GM23248 (cell line): ENCODE measurements around the gene SCAMP5. TPM values are rescaled to one million over a fixed set of nuclear protein-coding genes. Genes with fewer than 3 reads are reported as not detected.

Source experiments
- DNase-seq: peaks from one replicate; pipeline ENCODE4 v3.0.0-alpha.2; 2015
- H2AFZ ChIP-seq: fragments of 200-600 bp; sonication (generic); 2 replicates; pipeline ENCODE4 v1.6.1; 2016; ENCODE audit warnings: antibody characterized with exemption
- H3F3A ChIP-seq: fragments of 200-600 bp; sonication (generic); 2 replicates; pipeline ENCODE4 v1.6.1; 2016; ENCODE audit warnings: mild to moderate bottlenecking, antibody characterized with exemption, mixed run types; ENCODE audit not compliant: insufficient read depth
- H3K27ac ChIP-seq: fragments of 200-600 bp; sonication (generic); 2 replicates; pipeline ENCODE4 v1.5.1; 2016; ENCODE audit warnings: mild to moderate bottlenecking
- H3K27me3 ChIP-seq: fragments of 200-600 bp; sonication (generic); replicated peaks from 2 replicates; pipeline ENCODE4 v1.6.1; 2016; ENCODE audit warnings: mild to moderate bottlenecking; ENCODE audit not compliant: insufficient read depth
- H3K36me3 ChIP-seq: fragments of 200-600 bp; sonication (generic); 2 replicates; pipeline ENCODE4 v1.6.1; 2016; ENCODE audit warnings: low read depth, mild to moderate bottlenecking
- H3K4me1 ChIP-seq: fragments of 200-600 bp; sonication (generic); 2 replicates; pipeline ENCODE4 v1.6.1; 2016; ENCODE audit warnings: mild to moderate bottlenecking; ENCODE audit not compliant: insufficient read depth
- H3K4me2 ChIP-seq: fragments of 200-600 bp; sonication (generic); one replicate; pipeline ENCODE4 v1.6.1; 2016; ENCODE audit warnings: mild to moderate bottlenecking; ENCODE audit not compliant: unreplicated experiment
- H3K4me3 ChIP-seq: fragments of 200-600 bp; sonication (generic); 2 replicates; pipeline ENCODE4 v1.5.1; 2016; ENCODE audit warnings: mild to moderate bottlenecking
- H3K79me2 ChIP-seq: fragments of 200-600 bp; sonication (generic); 2 replicates; pipeline ENCODE4 v1.6.1; 2016; ENCODE audit warnings: mild to moderate bottlenecking; ENCODE audit not compliant: insufficient read depth
- H3K9ac ChIP-seq: fragments of 200-600 bp; sonication (generic); 2 replicates; pipeline ENCODE4 v1.6.1; 2016; ENCODE audit warnings: mild to moderate bottlenecking
- H3K9me2 ChIP-seq: fragments of 200-600 bp; sonication (generic); 2 replicates; pipeline ENCODE4 v1.6.1; 2016; ENCODE audit warnings: mixed run types, mild to moderate bottlenecking, moderate library complexity; ENCODE audit not compliant: insufficient read depth
- H3K9me3 ChIP-seq: fragments of 200-600 bp; sonication (generic); one replicate; pipeline ENCODE4 v1.6.1; 2017; ENCODE audit warnings: low read depth
- H4K20me1 ChIP-seq: fragments of 200-600 bp; sonication (generic); 2 replicates; pipeline ENCODE4 v1.6.0; 2016; ENCODE audit not compliant: insufficient read depth
- EZH2 ChIP-seq: fragments of 200-600 bp; sonication (generic); IDR thresholded peaks from 2 replicates; pipeline ENCODE4 v1.6.1; 2018; ENCODE audit warnings: antibody characterized with exemption, mild to moderate bottlenecking; ENCODE audit not compliant: insufficient read depth, poor library complexity, severe bottlenecking
- EZH2phosphoT487 ChIP-seq: fragments of 200-600 bp; sonication (generic); IDR thresholded peaks from 2 replicates; pipeline ENCODE4 v1.6.1; 2018; ENCODE audit warnings: antibody characterized with exemption, moderate library complexity, mild to moderate bottlenecking, low read depth; ENCODE audit not compliant: insufficient read depth
- WGBS, 2 experiments: methylation state at CpG; one replicate each; pipeline ENCODE4 v1.1.6; 2015 to 2017; ENCODE audit warnings: low lambda C conversion rate in 2 of 2, low coverage in 1 of 2; ENCODE audit errors: missing lambda C conversion rate in 2 of 2; 5-methylcytosine and 5-hydroxymethylcytosine counted together
- in situ Hi-C: fragments of 300-500 bp; cut with MboI; formaldehyde crosslinking; loops from 2 replicates; pipeline ENCODE4 v1.15.0; 2020
- polyA plus RNA-seq: library from polyadenylated mRNA; unstranded; fragments of >200 nt; fragmentation: Nextera tagmentation; extraction: Ambion mirVana; gene quantifications from 2 replicates; pipeline ENCODE4 v1.2.1, GENCODE V29; 2016
- total RNA-seq: library from RNA; depleted of rRNA; stranded (reverse); fragments of >200 nt; shearing (Covaris generic); gene quantifications from 2 replicates; pipeline ENCODE4 v1.2.3, GENCODE V29; 2014

Gene SCAMP5
- total and polyA plus RNA-seq, 2 experiments from 2014 or later, result 0.23 to 4.0 TPM

GRCh38 chr15:74988007-74988800 lies 7.2 kb upstream of the SCAMP5 start:
- Histone ChIP-seq H3K4me2 (no peak overlapping the region), H2AFZ (no peak overlapping the region), H3K9me3 (no peaks in the 10 kb centered on the region), H3K27ac (no peak overlapping the region), H3K9ac (no peak overlapping the region), H3K4me1 (no peaks in the 10 kb centered on the region), H3K9me2 (no peaks in the 10 kb centered on the region), H3K27me3 (no peaks in the 10 kb centered on the region), H4K20me1 (no peaks in the 10 kb centered on the region), H3K36me3 (no peaks in the 10 kb centered on the region), H3K4me3 (no peak overlapping the region), H3K79me2 (no peaks in the 10 kb centered on the region), H3F3A (no peaks in the 10 kb centered on the region)
- no peak for TF ChIP-seq EZH2
- no peak for TF ChIP-seq EZH2phosphoT487
- WGBS, 2 experiments, result 35 to 41% methylated on average over 4 of the region's 4 CpGs
- DNase-seq, result peak; percentile 41
- in situ Hi-C loops, result no loop called here

GRCh38 chr15:74989527-74989926 lies 5.8 kb upstream of the SCAMP5 start:
- no peaks in the 10 kb centered on the region for H3K4me1 ChIP-seq
- no peaks in the 10 kb centered on the region for H4K20me1 ChIP-seq
- H3K27me3 ChIP-seq, result no peaks in the 10 kb centered on the region
- no peaks in the 10 kb centered on the region for H3K79me2 ChIP-seq
- no peaks in the 10 kb centered on the region for H3K9me3 ChIP-seq
- H3F3A ChIP-seq, result no peaks in the 10 kb centered on the region
- no peak overlapping the region for H3K27ac ChIP-seq
- H2AFZ ChIP-seq, result no peak overlapping the region
- DNase-seq, result no peak
- no peaks in the 10 kb centered on the region for H3K9me2 ChIP-seq
- no peak overlapping the region for H3K4me3 ChIP-seq
- TF ChIP-seq EZH2phosphoT487, result no peak
- TF ChIP-seq EZH2, result no peak
- no peak overlapping the region for H3K4me2 ChIP-seq
- in situ Hi-C loops, result no loop called here
- H3K9ac ChIP-seq, result no peak overlapping the region
- no peaks in the 10 kb centered on the region for H3K36me3 ChIP-seq

DNA sequence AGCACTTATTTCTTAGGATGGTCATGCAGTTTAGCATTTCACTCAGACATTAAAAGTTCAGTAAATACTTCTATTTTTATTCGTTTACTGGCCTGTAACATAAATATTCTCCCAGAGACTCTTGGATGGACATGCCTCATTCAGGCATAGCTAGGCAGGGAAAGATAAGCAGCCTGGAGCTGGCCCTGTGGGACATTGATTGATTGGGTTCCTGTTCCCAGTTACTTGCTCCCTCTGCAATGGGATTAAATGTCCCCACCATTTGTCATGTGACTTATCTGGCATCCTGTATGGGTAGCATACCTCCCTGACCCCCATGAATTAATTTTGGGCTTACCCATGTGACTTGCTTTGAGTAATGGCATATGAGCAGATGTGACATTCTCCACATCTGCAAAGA lies 2.7 kb upstream of the SCAMP5 start:
- in situ Hi-C loops, result no loop called here
- H3F3A ChIP-seq, result no peaks in the 10 kb centered on the region
- peaks cover 6% of the 10 kb centered on the region; the same call in 1 of the 2 replicates for H3K4me1 ChIP-seq
- peaks cover 15% of the 10 kb centered on the region; the same call in 1 of the 2 replicates for H3K27me3 ChIP-seq
- no peak overlapping the region for H3K4me3 ChIP-seq
- no peak overlapping the region for H3K4me2 ChIP-seq
- no peak overlapping the region for H2AFZ ChIP-seq
- H3K9me2 ChIP-seq, result no peaks in the 10 kb centered on the region
- H4K20me1 ChIP-seq, result no peaks in the 10 kb centered on the region
- no peak overlapping the region for H3K27ac ChIP-seq
- 22% methylated on average over 1 of the region's 1 CpG for whole genome bisulfite sequencing, 2 experiments
- no peak for DNase-seq
- H3K9me3 ChIP-seq, result no peaks in the 10 kb centered on the region
- H3K36me3 ChIP-seq, result no peaks in the 10 kb centered on the region
- no peak overlapping the region for H3K9ac ChIP-seq
- H3K79me2 ChIP-seq, result no peaks in the 10 kb centered on the region
- no peak for TF ChIP-seq EZH2
- TF ChIP-seq EZH2phosphoT487, result no peak

DNA sequence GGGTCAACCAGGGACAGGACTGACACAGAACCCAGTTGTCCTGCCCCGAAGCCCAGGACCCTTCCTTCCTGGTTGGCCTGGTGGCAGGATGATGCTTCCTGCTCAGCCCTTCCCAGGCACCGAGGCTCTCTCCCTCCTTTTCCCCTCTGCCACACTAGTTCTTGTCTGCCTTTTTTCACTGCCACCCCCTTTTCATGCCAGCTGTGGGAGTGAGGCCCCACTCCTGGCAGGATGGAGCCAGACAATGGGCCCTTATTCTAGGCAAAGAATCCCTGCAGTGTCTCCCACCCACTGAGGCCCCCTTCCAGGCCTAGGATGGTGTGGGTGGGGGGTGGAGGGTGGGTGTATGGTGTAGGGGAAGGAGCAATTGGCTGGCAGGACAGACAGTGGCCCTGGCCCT lies 1.1 kb upstream of the SCAMP5 start:
- TF ChIP-seq EZH2phosphoT487 (no peak), EZH2 (no peak)
- Histone ChIP-seq H3K79me2 (no peaks in the 10 kb centered on the region), H3K27ac (no peak overlapping the region), H3K4me3 (no peak overlapping the region), H3K36me3 (no peaks in the 10 kb centered on the region), H3K4me1 (peaks cover 6% of the 10 kb centered on the region; the same call in 1 of the 2 replicates), H3K27me3 (peaks cover 15% of the 10 kb centered on the region; the same call in 1 of the 2 replicates), H3F3A (no peaks in the 10 kb centered on the region), H3K4me2 (no peak overlapping the region), H2AFZ (no peak overlapping the region), H3K9ac (no peak overlapping the region), H4K20me1 (no peaks in the 10 kb centered on the region), H3K9me2 (no peaks in the 10 kb centered on the region), H3K9me3 (no peaks in the 10 kb centered on the region)
- no peak for DNase-seq
- 7 to 23% methylated on average over 2 of the region's 2 CpGs for WGBS, 2 experiments
- in situ Hi-C loops, result no loop called here
